Keratinocyte (primary cell): ENCODE measurements around the gene VAV2. TPM values are rescaled to one million over a fixed set of nuclear protein-coding genes. Genes with fewer than 3 reads are reported as not detected.

Experiments
- DNase-seq: peaks from one replicate; pipeline ENCODE4 v3.0.0-alpha.2; 2011; ENCODE audit warnings: low read depth, missing footprints, low spot score
- FAIRE-seq: peaks from 2 replicates; lab custom pipeline; 2011; peaks lifted over from hg19 to GRCh38; lab: Jason Lieb, UNC
- H2AFZ ChIP-seq: 2 replicates; pipeline ENCODE4 v1.6.0; 2012; ENCODE audit warnings: low read length, control low read depth, inconsistent platforms; ENCODE audit not compliant: control insufficient read depth
- H3K27ac ChIP-seq: 2 replicates; pipeline ENCODE4 v1.5.1; 2011; ENCODE audit warnings: low read length; ENCODE audit not compliant: control insufficient read depth, insufficient read depth
- H3K27me3 ChIP-seq: 3 replicates; pipeline ENCODE4 v1.6.0; 2011; ENCODE audit warnings: low read length; ENCODE audit not compliant: control insufficient read depth, insufficient read depth; ENCODE audit errors: extremely low read depth
- H3K36me3 ChIP-seq, 2 experiments: 2 replicates in 1 of 2; 3 replicates in 1 of 2; pipeline ENCODE4 v1.5.1; 2011; ENCODE audit warnings: low read length in 2 of 2, mild to moderate bottlenecking in 1 of 2; ENCODE audit not compliant: control insufficient read depth in 2 of 2, insufficient read depth in 2 of 2; ENCODE audit errors: extremely low read depth in 1 of 2
- H3K4me1 ChIP-seq: 3 replicates; pipeline ENCODE4 v1.5.1; 2011; ENCODE audit warnings: low read length; ENCODE audit not compliant: control insufficient read depth, insufficient read depth; ENCODE audit errors: extremely low read depth
- H3K4me2 ChIP-seq: 3 replicates; pipeline ENCODE4 v1.6.0; 2011; ENCODE audit warnings: low read depth, low read length; ENCODE audit not compliant: control insufficient read depth, insufficient read depth; ENCODE audit errors: extremely low read depth
- H3K4me3 ChIP-seq, 3 experiments: fragments of 200-600 bp in 1 of 3; sonication (generic) in 1 of 3; 2 replicates in 2 of 3; 3 replicates in 1 of 3; pipeline ENCODE4 v1.5.1; 2011 to 2016; ENCODE audit warnings: low read length in 3 of 3, mild to moderate bottlenecking in 3 of 3, control low read depth in 2 of 3, inconsistent platforms in 1 of 3, low read depth in 1 of 3, mixed read lengths in 1 of 3, mixed run types in 1 of 3, moderate library complexity in 1 of 3; ENCODE audit not compliant: control insufficient read depth in 2 of 3, insufficient read depth in 2 of 3; ENCODE audit errors: extremely low read depth in 1 of 3
- H3K79me2 ChIP-seq: 2 replicates; pipeline ENCODE4 v1.6.0; 2012; ENCODE audit warnings: low read length; ENCODE audit not compliant: control insufficient read depth, insufficient read depth
- H3K9ac ChIP-seq: 3 replicates; pipeline ENCODE4 v1.6.0; 2011; ENCODE audit warnings: low read length; ENCODE audit not compliant: control insufficient read depth, insufficient read depth; ENCODE audit errors: extremely low read depth
- H3K9me1 ChIP-seq: 3 replicates; pipeline ENCODE4 v1.6.0; 2011; ENCODE audit warnings: low read length; ENCODE audit not compliant: control insufficient read depth, insufficient read depth; ENCODE audit errors: extremely low read depth
- H3K9me3 ChIP-seq: 2 replicates; pipeline ENCODE4 v1.5.1; 2012; ENCODE audit warnings: low read depth, low read length; ENCODE audit not compliant: control insufficient read depth
- H4K20me1 ChIP-seq: 3 replicates; pipeline ENCODE4 v1.6.0; 2011; ENCODE audit warnings: low read length; ENCODE audit not compliant: control insufficient read depth, insufficient read depth; ENCODE audit errors: extremely low read depth
- CTCF ChIP-seq, 3 experiments: IDR thresholded peaks in 1 of 3; conservative IDR thresholded peaks in 1 of 3; optimal IDR thresholded peaks in 1 of 3; 2 replicates in 2 of 3; 3 replicates in 1 of 3; pipeline versions ENCODE3 to v1.5.1; 2011; ENCODE audit warnings: low read length in 3 of 3, mild to moderate bottlenecking in 3 of 3, moderate library complexity in 2 of 3, control low read depth in 1 of 3, inconsistent platforms in 1 of 3; ENCODE audit not compliant: insufficient read depth in 2 of 3; ENCODE audit errors: extremely low read depth in 1 of 3
- EZH2 ChIP-seq: IDR thresholded peaks from one replicate; pipeline ENCODE4 v1.6.1; 2012; ENCODE audit warnings: inconsistent platforms, mild to moderate bottlenecking, low read length, moderate library complexity
- dilution Hi-C: fragments of 300-500 bp; cut with MboI; formaldehyde crosslinking; loops from one replicate; pipeline ENCODE4 v1.7.0; 2020; ENCODE audit warnings: low sequenced_read_pairs; ENCODE audit not compliant: extremely low pct_ligation_motif_present
- polyA plus RNA-seq, 5 experiments: library from polyadenylated mRNA; depleted of rRNA in 3 of 5; stranded (reverse) in 3 of 5; stranded (forward) in 1 of 5; unstranded in 1 of 5; fragments of >200 nt; gene quantifications; 1 replicate in 1 of 5; 2 replicates in 3 of 5; 3 replicates in 1 of 5; pipeline versions ENCODE4 v1.2.1 to v1.2.3, GENCODE V29; 2011 to 2012; ENCODE audit warnings: missing spikeins in 2 of 5, low read depth in 1 of 5, low replicate concordance in 1 of 5

The VAV2 gene
- polyA plus RNA-seq, 1 donor (not counting 4 experiments of a cell fraction or from before 2014, with no cell fraction given): 16.4 TPM

- no peaks in the 10 kb centered on the region for H3K27me3 ChIP-seq
- peaks cover 21 to 40% of the 10 kb centered on the region in 2 experiments for H3K36me3 ChIP-seq
- no peaks in the 10 kb centered on the region for H3K9me3 ChIP-seq
- no peaks in the 10 kb centered on the region for H3K4me1 ChIP-seq
- H4K20me1 ChIP-seq: no peaks in the 10 kb centered on the region
- dilution Hi-C loops: no loop called here
- H3K79me2 ChIP-seq: no peaks in the 10 kb centered on the region
- no peak overlapping the region for H3K27ac ChIP-seq
- no peak overlapping the region for H3K4me2 ChIP-seq
- H2AFZ ChIP-seq: no peak overlapping the region
- TF ChIP-seq EZH2 (no peak), CTCF (optimal IDR thresholded peaks at IDR 0.05 in 1 of 3, IDR thresholded peaks at IDR 0.05 in 1 of 3, conservative IDR thresholded peaks at IDR 0.05 in 1 of 3; ENCODE audit: extremely low read depth in 1 of 3, insufficient read depth in 2 of 3, low read length in 3 of 3) (no peak)
- no peaks in the 10 kb centered on the region for H3K9me1 ChIP-seq
- no peak overlapping the region for H3K4me3 ChIP-seq
- DNase-seq: no peak
- no peak for FAIRE-seq
- H3K9ac ChIP-seq: no peak overlapping the region
Measured at GRCh38 chr9:133789778-133790177, 202.3 kb downstream of the VAV2 start.

DNA sequence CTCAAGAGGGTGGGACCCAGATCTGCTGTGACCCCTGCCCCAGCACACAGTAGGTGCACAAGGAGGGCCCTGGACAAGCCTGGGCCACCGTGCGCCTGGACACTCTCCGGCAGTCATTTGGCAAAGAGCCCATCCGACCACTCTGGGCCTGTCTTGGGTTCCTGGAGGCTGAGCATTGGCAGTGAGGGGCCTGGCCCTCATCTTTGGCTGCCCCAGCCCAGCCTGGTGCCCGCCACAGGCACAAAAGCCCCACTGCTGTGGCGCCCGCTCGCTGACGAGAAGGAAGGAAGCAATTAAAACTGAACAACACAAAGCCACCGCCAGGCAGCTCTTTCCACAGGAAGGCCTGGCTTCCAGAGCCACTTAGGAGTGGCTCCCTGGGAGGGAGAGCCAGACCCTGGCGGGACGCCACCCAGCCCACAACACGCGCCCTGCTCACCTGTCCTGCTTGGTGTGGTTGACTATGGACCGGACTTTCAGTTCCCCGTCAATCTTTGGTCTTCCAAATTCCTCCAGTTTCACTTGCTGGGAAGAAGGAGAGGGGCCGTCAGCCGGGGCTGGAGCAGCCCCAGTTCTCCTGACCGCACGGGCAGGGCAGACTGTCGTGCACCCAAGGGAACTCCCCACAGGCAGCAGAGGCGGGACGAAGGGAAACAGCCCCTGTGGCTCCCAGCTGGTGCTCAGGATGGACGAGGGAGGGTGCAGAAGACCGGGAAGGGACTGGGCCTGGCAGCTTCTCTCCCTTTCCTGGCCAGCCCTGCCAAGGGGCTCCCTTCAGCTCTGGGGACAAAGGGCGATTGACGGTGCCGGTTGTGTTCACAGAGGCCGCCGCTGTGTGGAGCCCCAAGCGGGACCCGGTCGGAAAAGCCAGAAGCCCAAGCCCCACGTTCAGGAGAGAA, 203.1 kb downstream of the VAV2 start:
- Histone ChIP-seq H3K9me3 (no peaks in the 10 kb centered on the region), H3K27ac (no peak overlapping the region), H3K27me3 (no peaks in the 10 kb centered on the region), H3K9ac (no peak overlapping the region), H3K9me1 (no peaks in the 10 kb centered on the region), H3K4me2 (no peak overlapping the region), H3K36me3 (peaks cover 27 to 41% of the 10 kb centered on the region in 2 experiments), H3K4me3 (no peak overlapping the region), H4K20me1 (no peaks in the 10 kb centered on the region), H2AFZ (no peak overlapping the region), H3K79me2 (no peaks in the 10 kb centered on the region), H3K4me1 (no peaks in the 10 kb centered on the region)
- no peak for FAIRE-seq
- dilution Hi-C loops: no loop called here
- no peak for TF ChIP-seq EZH2
- no peak for TF ChIP-seq CTCF (optimal IDR thresholded peaks at IDR 0.05 in 1 of 3, IDR thresholded peaks at IDR 0.05 in 1 of 3, conservative IDR thresholded peaks at IDR 0.05 in 1 of 3; ENCODE audit: extremely low read depth in 1 of 3, insufficient read depth in 2 of 3, low read length in 3 of 3)
- no peak for DNase-seq
